HL-60 (cell line): ENCODE data around the gene ZNF618.

Source experiments
- DNase-seq, 2 experiments: peaks; one replicate each; pipeline ENCODE4 v3.0.0-alpha.2; 2010 to 2020; ENCODE audit warnings: low read depth in 1 of 2, low spot score in 1 of 2
- H3K27ac ChIP-seq: fragments of 250-450 bp; sonication (Bioruptor Pico); replicated peaks from 2 replicates; pipeline ENCODE4 v1.5.1; 2020; ENCODE audit warnings: mild to moderate bottlenecking, moderate library complexity
- H3K27me3 ChIP-seq: fragments of 250-450 bp; sonication (Bioruptor Pico); 2 replicates; pipeline ENCODE4 v1.5.1; 2021; ENCODE audit warnings: mild to moderate bottlenecking, moderate library complexity; ENCODE audit not compliant: insufficient read depth, poor library complexity, severe bottlenecking
- H3K4me3 ChIP-seq: replicated peaks from 2 replicates; pipeline ENCODE4 v1.5.1; 2011; ENCODE audit warnings: mild to moderate bottlenecking, control low read depth, low read length; ENCODE audit not compliant: insufficient read depth
- GABPA ChIP-seq: IDR thresholded peaks from 2 replicates; pipeline ENCODE4 v1.6.1; 2012; ENCODE audit warnings: low read depth
- POLR2AphosphoS5 ChIP-seq: IDR thresholded peaks from 2 replicates; pipeline ENCODE4 v1.6.1; 2012; ENCODE audit warnings: low read depth
- SPI1 ChIP-seq: IDR thresholded peaks from 2 replicates; pipeline ENCODE4 v1.6.1; 2012; ENCODE audit warnings: low read depth, mild to moderate bottlenecking, borderline replicate concordance
- TF ChIP-seq, protein P1 (sequence below): IDR thresholded peaks from 2 replicates; pipeline ENCODE4 v1.6.1; 2012; ENCODE audit warnings: low read depth; ENCODE audit not compliant: insufficient replicate concordance
- TF ChIP-seq, protein P2 (sequence below): IDR thresholded peaks from one replicate; pipeline ENCODE4 v1.5.1; 2011; ENCODE audit warnings: low read length, control low read depth, inconsistent platforms; ENCODE audit not compliant: insufficient read depth

The ZNF618 gene

DNA sequence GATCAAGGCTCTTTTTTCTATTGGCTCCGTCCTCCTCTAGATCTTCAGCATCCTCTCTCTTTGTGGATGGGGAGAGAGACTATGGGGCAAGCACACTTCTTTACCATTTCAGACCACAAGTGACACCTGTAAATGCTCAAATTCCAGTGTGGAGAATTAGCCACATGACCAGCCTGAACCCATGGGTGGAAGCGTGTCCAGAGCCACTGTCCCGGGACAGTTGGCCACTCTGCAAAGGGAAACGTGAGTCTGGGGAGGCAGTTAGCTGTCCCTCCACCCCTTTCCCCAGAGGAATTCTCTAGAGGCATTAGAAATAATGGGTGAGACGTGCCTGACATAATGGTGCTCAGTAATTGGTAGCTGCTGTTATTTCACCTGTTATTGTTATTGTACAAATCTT, 161.1 kb downstream of the ZNF618 start:
- TF ChIP-seq POLR2AphosphoS5: no peak
- TF ChIP-seq SPI1: no peak
- TF ChIP-seq, protein P1, sequence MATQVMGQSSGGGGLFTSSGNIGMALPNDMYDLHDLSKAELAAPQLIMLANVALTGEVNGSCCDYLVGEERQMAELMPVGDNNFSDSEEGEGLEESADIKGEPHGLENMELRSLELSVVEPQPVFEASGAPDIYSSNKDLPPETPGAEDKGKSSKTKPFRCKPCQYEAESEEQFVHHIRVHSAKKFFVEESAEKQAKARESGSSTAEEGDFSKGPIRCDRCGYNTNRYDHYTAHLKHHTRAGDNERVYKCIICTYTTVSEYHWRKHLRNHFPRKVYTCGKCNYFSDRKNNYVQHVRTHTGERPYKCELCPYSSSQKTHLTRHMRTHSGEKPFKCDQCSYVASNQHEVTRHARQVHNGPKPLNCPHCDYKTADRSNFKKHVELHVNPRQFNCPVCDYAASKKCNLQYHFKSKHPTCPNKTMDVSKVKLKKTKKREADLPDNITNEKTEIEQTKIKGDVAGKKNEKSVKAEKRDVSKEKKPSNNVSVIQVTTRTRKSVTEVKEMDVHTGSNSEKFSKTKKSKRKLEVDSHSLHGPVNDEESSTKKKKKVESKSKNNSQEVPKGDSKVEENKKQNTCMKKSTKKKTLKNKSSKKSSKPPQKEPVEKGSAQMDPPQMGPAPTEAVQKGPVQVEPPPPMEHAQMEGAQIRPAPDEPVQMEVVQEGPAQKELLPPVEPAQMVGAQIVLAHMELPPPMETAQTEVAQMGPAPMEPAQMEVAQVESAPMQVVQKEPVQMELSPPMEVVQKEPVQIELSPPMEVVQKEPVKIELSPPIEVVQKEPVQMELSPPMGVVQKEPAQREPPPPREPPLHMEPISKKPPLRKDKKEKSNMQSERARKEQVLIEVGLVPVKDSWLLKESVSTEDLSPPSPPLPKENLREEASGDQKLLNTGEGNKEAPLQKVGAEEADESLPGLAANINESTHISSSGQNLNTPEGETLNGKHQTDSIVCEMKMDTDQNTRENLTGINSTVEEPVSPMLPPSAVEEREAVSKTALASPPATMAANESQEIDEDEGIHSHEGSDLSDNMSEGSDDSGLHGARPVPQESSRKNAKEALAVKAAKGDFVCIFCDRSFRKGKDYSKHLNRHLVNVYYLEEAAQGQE: no peak
- no peak for TF ChIP-seq GABPA
- TF ChIP-seq, protein P2, sequence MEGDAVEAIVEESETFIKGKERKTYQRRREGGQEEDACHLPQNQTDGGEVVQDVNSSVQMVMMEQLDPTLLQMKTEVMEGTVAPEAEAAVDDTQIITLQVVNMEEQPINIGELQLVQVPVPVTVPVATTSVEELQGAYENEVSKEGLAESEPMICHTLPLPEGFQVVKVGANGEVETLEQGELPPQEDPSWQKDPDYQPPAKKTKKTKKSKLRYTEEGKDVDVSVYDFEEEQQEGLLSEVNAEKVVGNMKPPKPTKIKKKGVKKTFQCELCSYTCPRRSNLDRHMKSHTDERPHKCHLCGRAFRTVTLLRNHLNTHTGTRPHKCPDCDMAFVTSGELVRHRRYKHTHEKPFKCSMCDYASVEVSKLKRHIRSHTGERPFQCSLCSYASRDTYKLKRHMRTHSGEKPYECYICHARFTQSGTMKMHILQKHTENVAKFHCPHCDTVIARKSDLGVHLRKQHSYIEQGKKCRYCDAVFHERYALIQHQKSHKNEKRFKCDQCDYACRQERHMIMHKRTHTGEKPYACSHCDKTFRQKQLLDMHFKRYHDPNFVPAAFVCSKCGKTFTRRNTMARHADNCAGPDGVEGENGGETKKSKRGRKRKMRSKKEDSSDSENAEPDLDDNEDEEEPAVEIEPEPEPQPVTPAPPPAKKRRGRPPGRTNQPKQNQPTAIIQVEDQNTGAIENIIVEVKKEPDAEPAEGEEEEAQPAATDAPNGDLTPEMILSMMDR: no peak
- no peak overlapping the region for H3K27ac ChIP-seq
- no peaks in the 10 kb centered on the region for H3K27me3 ChIP-seq
- no peak overlapping the region for H3K4me3 ChIP-seq
- DNase-seq: no peak

DNA sequence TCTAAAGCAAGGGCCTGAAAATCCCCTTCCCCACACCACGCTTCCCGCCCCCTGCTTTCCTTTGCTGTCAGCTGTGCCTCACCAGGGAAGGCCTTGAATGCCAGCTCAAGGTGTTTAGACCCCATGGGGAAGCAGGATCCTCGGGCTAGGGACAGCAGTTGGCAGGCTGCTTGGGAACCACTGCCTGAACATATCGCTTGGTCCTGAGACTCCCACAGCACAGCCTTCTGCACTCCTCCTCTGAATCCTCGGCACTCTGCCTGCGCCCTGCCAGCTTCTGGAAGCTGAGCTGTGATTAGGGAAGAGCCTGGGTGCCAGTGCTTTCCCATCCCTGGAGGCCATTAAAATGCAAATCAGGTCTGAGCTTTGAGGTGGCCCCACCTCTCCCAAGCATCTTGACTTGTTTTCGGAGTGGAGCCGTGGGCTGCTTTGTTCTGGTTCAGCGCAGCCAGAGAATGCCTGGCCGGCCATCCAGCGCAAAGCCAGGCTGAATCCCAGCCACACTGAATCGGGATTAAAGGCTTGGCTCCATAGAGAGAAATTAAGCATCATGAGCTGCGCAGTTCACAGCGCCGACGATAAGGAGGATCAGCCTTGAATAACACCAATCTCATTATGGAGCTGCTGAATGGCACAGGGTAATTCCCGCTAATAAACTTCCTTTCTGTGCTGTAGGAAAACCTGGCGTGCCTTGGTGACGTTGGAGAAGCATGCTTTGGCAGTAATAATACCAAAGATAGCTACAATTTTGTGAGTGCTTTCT, 162.0 kb downstream of the ZNF618 start:
- H3K27me3 ChIP-seq: no peaks in the 10 kb centered on the region
- TF ChIP-seq POLR2AphosphoS5 (no peak), SPI1 (no peak), GABPA (no peak)
- TF ChIP-seq, protein P2: no peak
- TF ChIP-seq, protein P1: no peak
- DNase-seq: no peak
- H3K27ac ChIP-seq: no peak overlapping the region
- no peak overlapping the region for H3K4me3 ChIP-seq

DNA sequence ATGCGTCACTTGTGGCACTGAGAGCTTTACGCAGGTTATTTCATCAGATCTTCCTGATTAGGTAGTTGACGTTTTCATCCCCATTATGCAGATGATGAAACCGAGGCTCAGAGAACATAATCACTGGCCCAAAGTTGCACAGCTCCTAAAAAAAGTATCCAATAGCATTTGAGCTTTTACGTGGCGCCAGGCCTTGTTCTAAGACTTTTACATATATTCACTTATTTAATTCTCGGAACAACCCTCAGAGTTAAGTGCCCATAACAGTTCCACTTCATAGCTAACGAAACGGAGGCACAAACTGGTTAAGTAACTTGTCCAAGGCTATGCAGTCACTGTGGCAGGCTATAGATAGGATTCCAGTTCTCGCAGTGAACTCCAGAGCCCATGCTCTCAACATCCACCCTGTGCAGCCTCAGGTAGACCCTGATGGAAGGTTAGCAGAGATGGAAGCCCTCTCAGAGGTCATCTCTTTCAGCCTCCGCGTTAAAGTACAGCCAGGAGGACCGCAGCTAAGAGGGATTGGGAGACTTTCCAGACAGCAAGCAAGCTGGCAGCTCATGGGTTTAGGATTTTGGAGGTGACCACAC, 162.7 kb downstream of the ZNF618 start:
- Histone ChIP-seq H3K27me3 (no peaks in the 10 kb centered on the region), H3K27ac (no peak overlapping the region), H3K4me3 (no peak overlapping the region)
- TF ChIP-seq SPI1: no peak
- TF ChIP-seq, protein P1: no peak
- no peak for TF ChIP-seq GABPA
- TF ChIP-seq, protein P2: no peak
- TF ChIP-seq POLR2AphosphoS5: no peak
- no peak for DNase-seq
